Muscle of leg (tissue), 11 donors: Measurements from ENCODE around the gene SHISAL1. TPM values are rescaled to one million over a fixed set of nuclear protein-coding genes. Genes with fewer than 3 reads are reported as not detected.

Experiments
- DNase-seq: peaks from one replicate; pipeline ENCODE4 v3.0.0; 2013
- H3K27ac ChIP-seq: one replicate; pipeline ENCODE4 v1.5.1; 2013; ENCODE audit warnings: mild to moderate bottlenecking, low read length, control low read depth
- H3K27me3 ChIP-seq: one replicate; pipeline ENCODE4 v1.6.1; 2013; ENCODE audit warnings: low read length; ENCODE audit not compliant: control insufficient read depth, insufficient read depth
- H3K36me3 ChIP-seq: one replicate; pipeline ENCODE4 v1.6.1; 2013; ENCODE audit warnings: low read length; ENCODE audit not compliant: control insufficient read depth, insufficient read depth
- H3K4me1 ChIP-seq: one replicate; pipeline ENCODE4 v1.6.1; 2013; ENCODE audit warnings: low read length; ENCODE audit not compliant: control insufficient read depth, insufficient read depth
- H3K4me3 ChIP-seq: one replicate; pipeline ENCODE4 v1.5.1; 2013; ENCODE audit warnings: low read length, control low read depth
- H3K9me3 ChIP-seq: replicated peaks from 2 replicates; pipeline ENCODE4 v1.6.1; 2013; ENCODE audit warnings: low read depth, low read length; ENCODE audit not compliant: control insufficient read depth
- WGBS: methylation state at CpG from one replicate; pipeline ENCODE4 v1.1.5; 2013; ENCODE audit warnings: missing lambda C conversion rate; ENCODE audit not compliant: insufficient coverage; 5-methylcytosine and 5-hydroxymethylcytosine counted together
- polyA plus RNA-seq, 8 donors: library from polyadenylated mRNA; unstranded; fragments of 120-200 nt; gene quantifications; one replicate each; pipeline versions ENCODE4 v1.2.1 to v1.2.3, GENCODE V29; 2013; ENCODE audit warnings: inconsistent platforms in 1 of 8, low replicate concordance in 1 of 8; ENCODE audit not compliant: insufficient read length in 8 of 8, insufficient read depth in 1 of 8
- total RNA-seq: library from RNA; stranded (reverse); fragments of 120-200 nt; gene quantifications from one replicate; pipeline ENCODE4 v1.2.4, GENCODE V29; 2013

Gene SHISAL1
- total and polyA plus RNA-seq, 9 donors = 8.6 to 20.5 (median 12.6) TPM

DNA sequence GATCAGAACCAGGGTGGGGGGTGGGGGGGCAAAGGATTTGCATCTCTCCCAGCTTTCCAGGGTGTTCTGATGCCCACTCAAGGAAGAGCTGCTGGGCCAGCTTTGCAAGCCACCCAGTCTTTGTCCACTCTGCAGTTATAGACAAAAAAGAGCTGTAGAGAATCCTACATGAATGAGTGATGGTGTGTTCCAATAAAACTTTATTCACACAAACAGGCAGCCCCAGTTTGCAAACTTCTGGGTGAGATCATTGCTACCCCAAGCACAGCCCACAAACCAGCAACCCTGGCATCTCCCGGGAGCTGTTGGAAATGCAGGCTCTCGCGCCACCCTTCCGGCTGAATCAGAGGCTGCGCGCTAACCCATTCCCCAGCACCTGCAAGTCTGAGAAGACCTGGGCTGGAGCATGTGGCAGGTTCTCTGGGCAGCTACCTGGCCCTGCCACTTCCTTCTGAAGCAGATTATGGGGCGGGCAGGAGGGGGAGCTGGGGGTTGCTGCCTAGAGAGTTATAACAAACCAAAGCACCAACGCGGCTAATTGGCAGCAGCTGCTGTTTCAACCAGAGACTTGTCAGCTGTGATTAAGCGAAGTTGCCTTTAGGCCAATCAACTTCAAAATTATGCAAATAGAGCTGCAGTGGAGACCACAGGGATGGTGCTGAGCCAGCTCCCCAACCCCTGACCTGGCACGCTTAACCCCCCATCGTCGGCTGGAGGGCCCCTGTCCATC is 3.8 kb upstream of the SHISAL1 start:
- Histone ChIP-seq H3K27me3 (peaks cover 2% of the 10 kb centered on the region), H3K4me1 (peaks cover 25% of the 10 kb centered on the region), H3K9me3 (no peaks in the 10 kb centered on the region), H3K36me3 (no peaks in the 10 kb centered on the region), H3K27ac (no peak overlapping the region), H3K4me3 (no peak overlapping the region)
- DNase-seq = peak; percentile 45
- 74% methylated on average over 9 of the region's 13 CpGs for WGBS

DNA sequence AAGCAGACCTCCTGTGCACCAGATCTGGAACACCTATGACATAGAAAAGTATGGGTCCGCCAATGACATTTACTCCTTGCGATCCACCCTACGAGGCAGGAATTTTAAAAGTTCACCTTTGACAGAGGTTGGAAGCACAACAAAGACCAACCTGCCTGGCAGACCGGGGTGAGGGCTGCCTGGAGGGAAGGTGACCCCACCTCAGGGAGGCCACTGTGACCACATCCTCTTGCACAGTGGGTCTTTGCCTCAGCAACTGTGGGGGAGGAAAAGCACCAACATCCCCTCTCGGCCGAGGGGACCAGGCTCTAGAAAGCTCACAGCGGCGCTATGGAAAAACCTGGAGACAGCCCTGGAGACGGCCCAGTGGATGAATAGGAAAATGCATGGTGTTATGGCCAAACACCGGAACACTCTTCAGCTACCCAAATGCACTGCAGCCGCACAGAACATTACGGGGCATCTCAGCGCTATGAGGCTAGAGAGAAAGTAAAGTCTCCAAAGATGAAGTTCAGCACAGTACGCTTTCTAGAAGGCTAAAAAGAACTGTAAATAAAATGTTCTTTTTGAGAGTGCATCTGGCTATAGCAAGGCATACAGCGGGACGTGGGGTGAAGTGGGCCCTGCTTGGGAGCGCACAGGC is 1.8 kb upstream of the SHISAL1 start:
- H3K4me1 ChIP-seq = peaks cover 17% of the 10 kb centered on the region
- H3K36me3 ChIP-seq = no peaks in the 10 kb centered on the region
- peaks cover 4% of the 10 kb centered on the region for H3K27me3 ChIP-seq
- no peak overlapping the region for H3K4me3 ChIP-seq
- DNase-seq = peak; percentile 48
- 55% methylated on average over 5 of the region's 17 CpGs for WGBS
- no peak overlapping the region for H3K27ac ChIP-seq
- H3K9me3 ChIP-seq = no peaks in the 10 kb centered on the region

DNA sequence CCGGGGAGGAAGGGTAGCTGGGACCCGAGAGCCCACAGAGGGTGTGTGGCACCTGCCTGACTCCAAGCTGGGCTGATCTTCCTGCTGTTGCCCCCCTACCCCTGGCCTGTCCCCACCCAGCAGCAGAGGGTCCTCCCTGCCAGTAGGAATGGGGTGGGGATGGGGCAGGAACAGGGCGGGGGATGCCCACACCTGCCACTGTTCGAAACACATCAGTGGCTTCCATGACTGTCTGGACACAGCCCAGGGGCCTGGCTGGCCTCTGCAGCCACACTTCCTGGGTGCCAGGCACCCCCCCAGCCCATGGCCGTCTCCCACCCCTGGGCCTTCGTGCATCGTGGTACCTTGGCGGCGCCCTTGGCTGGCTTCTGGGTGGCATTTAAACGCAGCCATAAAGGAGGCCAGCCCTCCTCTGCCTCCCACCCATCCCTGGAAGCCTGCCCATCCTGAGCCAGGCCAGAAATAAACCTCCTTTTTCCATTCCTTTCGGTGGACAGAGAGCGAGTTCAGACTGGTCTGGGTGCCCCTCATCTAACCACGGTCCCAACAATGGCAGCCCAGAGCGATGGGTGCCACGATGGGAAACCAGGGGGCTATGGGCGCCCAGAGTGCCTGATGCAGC is 745 bp upstream of the SHISAL1 start:
- WGBS = 79% methylated on average over 15 of the region's 16 CpGs
- no peak overlapping the region for H3K4me3 ChIP-seq
- peaks cover 2% of the 10 kb centered on the region for H3K27me3 ChIP-seq
- H3K27ac ChIP-seq = no peak overlapping the region
- DNase-seq = no peak
- no peaks in the 10 kb centered on the region for H3K36me3 ChIP-seq
- peaks cover 11% of the 10 kb centered on the region for H3K4me1 ChIP-seq
- no peaks in the 10 kb centered on the region for H3K9me3 ChIP-seq

GRCh38 chr22:44311855-44312170 is 938 bp downstream of the SHISAL1 start:
- no peak for DNase-seq
- no CpG with 5 or more reads among the region's 3 CpGs for WGBS
- peaks cover 5% of the 10 kb centered on the region for H3K4me1 ChIP-seq

GRCh38 chr22:44311104-44311854 is 1.5 kb downstream of the SHISAL1 start:
- WGBS = 88% methylated on average over 6 of the region's 10 CpGs
- peaks cover 2% of the 10 kb centered on the region for H3K27me3 ChIP-seq
- peaks cover 5% of the 10 kb centered on the region for H3K4me1 ChIP-seq

More at GRCh38 chr22:44311855-44312170, 938 bp downstream of the SHISAL1 start:
- no peak overlapping the region for H3K27ac ChIP-seq
- H3K4me3 ChIP-seq = no peak overlapping the region
- peaks cover 2% of the 10 kb centered on the region for H3K27me3 ChIP-seq
- no peaks in the 10 kb centered on the region for H3K9me3 ChIP-seq
- H3K36me3 ChIP-seq = no peaks in the 10 kb centered on the region

GRCh38 chr22:44309647-44310046 is 3.1 kb downstream of the SHISAL1 start:
- peaks cover 13% of the 10 kb centered on the region for H3K4me1 ChIP-seq
- H3K9me3 ChIP-seq = no peaks in the 10 kb centered on the region
- H3K27ac ChIP-seq = no peak overlapping the region
- DNase-seq = no peak
- H3K4me3 ChIP-seq = no peak overlapping the region
- H3K36me3 ChIP-seq = no peaks in the 10 kb centered on the region
- WGBS = 56% methylated on average over 9 of the region's 9 CpGs
- H3K27me3 ChIP-seq = peaks cover 2% of the 10 kb centered on the region

More at GRCh38 chr22:44311104-44311854, 1.5 kb downstream of the SHISAL1 start:
- Histone ChIP-seq H3K9me3 (no peaks in the 10 kb centered on the region), H3K36me3 (no peaks in the 10 kb centered on the region), H3K4me3 (no peak overlapping the region), H3K27ac (no peak overlapping the region)
- no peak for DNase-seq

DNA sequence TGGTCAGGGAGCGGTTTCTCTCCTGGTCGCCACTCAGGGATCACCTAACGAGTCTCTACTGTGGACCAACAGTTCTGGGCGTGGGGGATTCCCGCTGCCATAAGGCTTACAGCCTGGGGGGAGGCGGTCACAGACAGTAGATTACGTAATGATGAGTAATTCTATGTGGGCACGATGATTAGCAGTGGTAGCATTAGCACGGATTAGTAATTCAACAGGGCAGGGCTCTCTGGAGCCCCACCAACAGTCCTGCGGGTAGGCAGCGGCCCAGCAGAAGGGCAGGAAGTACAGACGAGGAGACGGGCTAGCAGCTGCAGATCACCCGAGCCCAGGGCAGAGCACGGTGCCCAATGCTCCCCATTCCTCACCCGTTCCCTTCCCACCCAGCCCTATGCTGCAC is 3.6 kb downstream of the SHISAL1 start:
- Histone ChIP-seq H3K27me3 (peaks cover 2% of the 10 kb centered on the region), H3K4me1 (peaks cover 18% of the 10 kb centered on the region), H3K36me3 (no peaks in the 10 kb centered on the region), H3K4me3 (no peak overlapping the region), H3K9me3 (no peaks in the 10 kb centered on the region), H3K27ac (no peak overlapping the region)
- 64% methylated on average over 9 of the region's 16 CpGs for WGBS
- DNase-seq = peak; percentile 43

DNA sequence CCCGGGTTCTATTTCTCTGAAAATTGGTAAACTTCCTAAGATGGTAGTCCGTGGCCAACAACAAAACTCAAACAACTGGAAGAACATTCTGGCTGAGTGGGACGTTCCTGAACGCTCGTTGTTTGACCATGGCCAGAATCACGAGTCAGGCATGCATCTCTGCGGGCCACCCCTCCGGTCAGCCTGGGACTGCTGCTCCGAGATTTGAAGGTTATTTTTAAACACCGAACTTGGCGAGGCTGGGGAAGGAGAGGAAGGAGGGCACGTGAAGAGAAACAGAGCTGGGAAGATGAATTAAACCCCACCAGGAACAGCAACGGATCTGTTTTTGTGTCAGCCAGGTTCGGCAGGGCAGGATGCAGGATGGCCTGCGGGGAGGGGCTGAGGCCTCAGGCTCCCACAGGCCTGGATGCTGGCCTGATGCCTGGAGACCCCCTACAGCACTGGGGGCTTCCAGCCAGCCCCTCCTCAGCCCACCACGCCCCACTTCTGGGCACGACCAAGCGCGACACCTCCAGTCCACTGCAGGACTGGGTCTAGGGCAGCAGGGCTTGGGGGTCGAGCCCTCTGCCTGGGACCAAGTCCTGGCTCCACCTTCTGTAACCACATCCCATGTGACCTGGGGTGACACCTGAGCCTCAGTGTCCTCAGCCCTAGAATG is 5.1 kb downstream of the SHISAL1 start:
- peak; percentile 47 for DNase-seq

DNA sequence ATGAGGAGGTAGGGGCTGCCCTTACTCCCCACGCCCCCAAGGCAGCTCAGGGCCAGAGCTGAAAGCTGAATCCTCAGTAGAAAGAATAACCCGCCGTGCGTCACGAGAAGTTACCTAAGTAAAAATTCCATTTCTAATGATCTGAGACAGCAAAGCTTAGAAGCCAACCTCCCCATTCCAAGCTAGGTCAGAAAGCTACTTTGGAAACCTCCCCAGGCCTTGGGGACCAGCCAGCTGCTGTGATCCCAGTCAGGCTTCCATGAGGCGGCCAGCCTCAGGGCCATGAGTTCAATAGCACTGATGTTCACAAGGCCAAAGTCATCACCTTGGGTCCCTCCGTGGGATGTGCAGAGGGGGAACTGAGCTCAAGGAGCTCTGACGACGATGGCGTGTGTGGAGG is 6.9 kb downstream of the SHISAL1 start:
- no peaks in the 10 kb centered on the region for H3K36me3 ChIP-seq
- DNase-seq = peak; percentile 68
- no peak overlapping the region for H3K4me3 ChIP-seq
- no peak overlapping the region for H3K27ac ChIP-seq
- H3K27me3 ChIP-seq = peaks cover 5% of the 10 kb centered on the region
- WGBS = 50% methylated on average over 9 of the region's 10 CpGs
- H3K9me3 ChIP-seq = no peaks in the 10 kb centered on the region
- peaks cover 18% of the 10 kb centered on the region for H3K4me1 ChIP-seq

More for the DNA sequence above, 5.1 kb downstream of the SHISAL1 start:
- Histone ChIP-seq H3K27me3 (peaks cover 2% of the 10 kb centered on the region), H3K27ac (no peak overlapping the region), H3K9me3 (no peaks in the 10 kb centered on the region), H3K4me3 (no peak overlapping the region), H3K36me3 (no peaks in the 10 kb centered on the region), H3K4me1 (peaks cover 18% of the 10 kb centered on the region)
- WGBS = 44% methylated on average over 18 of the region's 20 CpGs
